GM23248 (cell line): ENCODE measurements around the gene CBX1.

Experiments
- EZH2 ChIP-seq: fragments of 200-600 bp; sonication (generic); IDR thresholded peaks from 2 replicates; pipeline ENCODE4 v1.6.1; 2018; ENCODE audit warnings: antibody characterized with exemption, mild to moderate bottlenecking; ENCODE audit not compliant: insufficient read depth, poor library complexity, severe bottlenecking
- EZH2phosphoT487 ChIP-seq: fragments of 200-600 bp; sonication (generic); IDR thresholded peaks from 2 replicates; pipeline ENCODE4 v1.6.1; 2018; ENCODE audit warnings: antibody characterized with exemption, moderate library complexity, mild to moderate bottlenecking, low read depth; ENCODE audit not compliant: insufficient read depth

GRCh38 chr17:48100591-48101011 lies 677 bp downstream of the CBX1 start:
- TF ChIP-seq EZH2phosphoT487: no peak
- no peak for TF ChIP-seq EZH2
